Endothelial cell (in vitro differentiated cells): ENCODE measurements around the gene PCGF6. TPM values are rescaled to one million over a fixed set of nuclear protein-coding genes. Genes with fewer than 3 reads are reported as not detected.

ENCODE experiments used
- DNase-seq: peaks from one replicate; pipeline ENCODE4 v3.0.0; 2021; ENCODE audit warnings: low spot score
- H3K27ac Mint-ChIP-seq: one replicate; pipeline ENCODE4 v1.8.0; 2021; ENCODE audit warnings: mixed read lengths, inconsistent platforms; ENCODE audit not compliant: unreplicated experiment
- H3K27me3 Mint-ChIP-seq: one replicate; pipeline ENCODE4 v1.8.0; 2021; ENCODE audit warnings: mild to moderate bottlenecking, moderate library complexity, mixed read lengths, inconsistent platforms; ENCODE audit not compliant: unreplicated experiment
- H3K36me3 Mint-ChIP-seq: one replicate; pipeline ENCODE4 v1.8.0; 2021; ENCODE audit warnings: mild to moderate bottlenecking, low read depth, mixed read lengths, inconsistent platforms; ENCODE audit not compliant: unreplicated experiment
- H3K4me1 Mint-ChIP-seq: one replicate; pipeline ENCODE4 v1.8.0; 2021; ENCODE audit warnings: mild to moderate bottlenecking, mixed read lengths, inconsistent platforms; ENCODE audit not compliant: unreplicated experiment
- H3K4me3 Mint-ChIP-seq: one replicate; pipeline ENCODE4 v1.8.0; 2021; ENCODE audit warnings: mild to moderate bottlenecking, mixed read lengths, inconsistent platforms; ENCODE audit not compliant: unreplicated experiment
- H3K9me3 Mint-ChIP-seq: one replicate; pipeline ENCODE4 v1.8.0; 2021; ENCODE audit warnings: mixed read lengths, inconsistent platforms; ENCODE audit not compliant: unreplicated experiment
- total RNA-seq: library from RNA; stranded (reverse); fragmentation: NEBNext Ultra II Directional; extraction: Animal tissue kit (Norgen Biotek cat#: 25700); gene quantifications from one replicate; pipeline ENCODE4 v1.2.1, GENCODE V29; 2021; ENCODE audit not compliant: unreplicated experiment
- TF ChIP-seq, protein P1 (sequence below): fragments of 200-600 bp; sonication (generic); IDR thresholded peaks from one replicate; pipeline ENCODE4 v1.5.0; 2021; ENCODE audit warnings: antibody characterized with exemption; ENCODE audit not compliant: unreplicated experiment

PCGF6 gene
- total RNA-seq, 1 donor from 2014 or later = 9.4 TPM

DNA sequence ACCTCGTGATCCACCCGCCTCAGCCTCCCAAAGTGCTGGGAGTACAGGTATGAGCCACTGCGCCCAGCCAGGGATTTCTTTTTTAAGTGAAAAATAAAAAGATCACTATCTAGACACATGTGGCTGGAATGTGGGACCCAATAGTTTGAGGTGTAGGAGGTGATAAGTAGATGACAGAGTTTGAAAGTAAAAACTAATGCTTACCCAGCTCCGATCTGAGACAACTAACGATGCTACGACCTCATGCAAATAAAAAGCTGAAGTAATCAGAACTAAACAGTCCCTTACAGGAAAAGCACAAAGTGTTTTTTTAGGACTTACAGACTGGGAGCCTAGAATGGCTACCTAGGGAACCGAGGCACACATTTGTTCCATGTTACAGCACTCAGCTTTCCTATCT is 23.0 kb downstream of the PCGF6 start:
- no peak for DNase-seq
- Mint-ChIP-seq H3K36me3 (peaks cover under 1% of the 10 kb centered on the region), H3K27ac (no peak overlapping the region), H3K4me1 (no peaks in the 10 kb centered on the region), H3K9me3 (no peaks in the 10 kb centered on the region), H3K27me3 (no peaks in the 10 kb centered on the region), H3K4me3 (no peak overlapping the region)
- TF ChIP-seq, protein P1, sequence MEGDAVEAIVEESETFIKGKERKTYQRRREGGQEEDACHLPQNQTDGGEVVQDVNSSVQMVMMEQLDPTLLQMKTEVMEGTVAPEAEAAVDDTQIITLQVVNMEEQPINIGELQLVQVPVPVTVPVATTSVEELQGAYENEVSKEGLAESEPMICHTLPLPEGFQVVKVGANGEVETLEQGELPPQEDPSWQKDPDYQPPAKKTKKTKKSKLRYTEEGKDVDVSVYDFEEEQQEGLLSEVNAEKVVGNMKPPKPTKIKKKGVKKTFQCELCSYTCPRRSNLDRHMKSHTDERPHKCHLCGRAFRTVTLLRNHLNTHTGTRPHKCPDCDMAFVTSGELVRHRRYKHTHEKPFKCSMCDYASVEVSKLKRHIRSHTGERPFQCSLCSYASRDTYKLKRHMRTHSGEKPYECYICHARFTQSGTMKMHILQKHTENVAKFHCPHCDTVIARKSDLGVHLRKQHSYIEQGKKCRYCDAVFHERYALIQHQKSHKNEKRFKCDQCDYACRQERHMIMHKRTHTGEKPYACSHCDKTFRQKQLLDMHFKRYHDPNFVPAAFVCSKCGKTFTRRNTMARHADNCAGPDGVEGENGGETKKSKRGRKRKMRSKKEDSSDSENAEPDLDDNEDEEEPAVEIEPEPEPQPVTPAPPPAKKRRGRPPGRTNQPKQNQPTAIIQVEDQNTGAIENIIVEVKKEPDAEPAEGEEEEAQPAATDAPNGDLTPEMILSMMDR = no peak

DNA sequence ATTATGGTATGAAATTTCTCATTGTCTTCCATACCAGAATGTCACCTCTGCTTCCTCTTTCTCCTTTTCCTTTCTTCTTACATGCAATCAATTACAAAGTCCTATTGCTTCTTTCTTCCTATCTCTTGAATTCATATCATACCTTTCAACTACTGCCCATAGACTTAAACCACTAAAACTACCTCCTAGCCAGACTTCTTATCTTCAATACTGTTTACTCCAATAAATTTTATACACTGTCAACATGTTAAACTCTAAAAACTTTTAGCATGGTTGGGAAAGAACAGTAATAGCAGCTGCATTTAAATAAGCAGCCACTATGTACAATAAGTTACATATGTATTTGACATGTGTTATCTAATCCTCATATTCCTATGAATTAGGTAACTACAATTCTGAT is 34.9 kb downstream of the PCGF6 start:
- TF ChIP-seq, protein P1 = no peak
- Mint-ChIP-seq H3K9me3 (no peaks in the 10 kb centered on the region), H3K27ac (no peak overlapping the region), H3K36me3 (peaks cover 7% of the 10 kb centered on the region), H3K4me1 (no peaks in the 10 kb centered on the region), H3K27me3 (no peaks in the 10 kb centered on the region), H3K4me3 (no peak overlapping the region)
- no peak for DNase-seq

DNA sequence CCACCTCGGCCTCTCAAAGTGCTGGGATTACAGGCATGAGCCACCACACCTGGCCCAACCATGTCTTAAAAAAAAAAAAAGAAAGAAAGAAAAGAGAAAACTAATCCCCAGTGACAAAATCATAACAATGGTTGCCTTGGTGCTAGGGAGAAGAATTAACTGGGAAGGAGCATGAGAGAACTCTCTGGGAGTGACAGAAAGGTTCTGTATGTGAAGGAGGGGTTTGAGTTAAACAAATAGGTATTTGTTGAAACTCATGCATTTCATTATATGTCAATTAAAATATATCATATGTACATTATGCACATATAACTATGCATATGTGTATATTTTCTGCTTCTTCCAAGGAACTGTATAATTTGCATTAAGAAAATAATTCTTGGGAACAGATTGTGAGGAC is 40.7 kb downstream of the PCGF6 start:
- no peak overlapping the region for H3K4me3 Mint-ChIP-seq
- no peaks in the 10 kb centered on the region for H3K9me3 Mint-ChIP-seq
- H3K27me3 Mint-ChIP-seq = no peaks in the 10 kb centered on the region
- TF ChIP-seq, protein P1 = no peak
- no peak for DNase-seq
- no peaks in the 10 kb centered on the region for H3K4me1 Mint-ChIP-seq
- H3K27ac Mint-ChIP-seq = no peak overlapping the region
- H3K36me3 Mint-ChIP-seq = peaks cover 8% of the 10 kb centered on the region

DNA sequence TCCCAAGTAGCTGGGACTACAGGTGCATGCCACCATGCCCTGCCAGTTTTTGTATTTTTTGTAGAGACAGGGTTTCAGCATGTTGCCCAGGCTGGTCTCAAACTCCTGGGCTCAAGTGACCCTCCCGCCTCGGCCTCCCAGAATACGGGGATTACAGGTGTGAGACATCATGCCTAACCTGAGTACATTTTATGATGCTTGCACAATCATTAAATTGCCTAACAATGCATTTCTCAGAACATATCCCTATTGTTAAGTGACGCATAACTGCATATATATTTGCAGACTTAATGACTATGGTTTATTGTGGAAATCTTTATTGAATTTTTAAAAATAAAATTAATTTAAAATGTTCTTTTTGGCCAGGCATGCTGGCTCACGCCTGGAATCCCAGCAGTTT is 43.3 kb downstream of the PCGF6 start:
- no peak for DNase-seq
- TF ChIP-seq, protein P1 = no peak
- no peaks in the 10 kb centered on the region for H3K27me3 Mint-ChIP-seq
- no peak overlapping the region for H3K4me3 Mint-ChIP-seq
- H3K27ac Mint-ChIP-seq = no peak overlapping the region
- no peaks in the 10 kb centered on the region for H3K9me3 Mint-ChIP-seq
- no peaks in the 10 kb centered on the region for H3K4me1 Mint-ChIP-seq
- H3K36me3 Mint-ChIP-seq = peaks cover 8% of the 10 kb centered on the region

DNA sequence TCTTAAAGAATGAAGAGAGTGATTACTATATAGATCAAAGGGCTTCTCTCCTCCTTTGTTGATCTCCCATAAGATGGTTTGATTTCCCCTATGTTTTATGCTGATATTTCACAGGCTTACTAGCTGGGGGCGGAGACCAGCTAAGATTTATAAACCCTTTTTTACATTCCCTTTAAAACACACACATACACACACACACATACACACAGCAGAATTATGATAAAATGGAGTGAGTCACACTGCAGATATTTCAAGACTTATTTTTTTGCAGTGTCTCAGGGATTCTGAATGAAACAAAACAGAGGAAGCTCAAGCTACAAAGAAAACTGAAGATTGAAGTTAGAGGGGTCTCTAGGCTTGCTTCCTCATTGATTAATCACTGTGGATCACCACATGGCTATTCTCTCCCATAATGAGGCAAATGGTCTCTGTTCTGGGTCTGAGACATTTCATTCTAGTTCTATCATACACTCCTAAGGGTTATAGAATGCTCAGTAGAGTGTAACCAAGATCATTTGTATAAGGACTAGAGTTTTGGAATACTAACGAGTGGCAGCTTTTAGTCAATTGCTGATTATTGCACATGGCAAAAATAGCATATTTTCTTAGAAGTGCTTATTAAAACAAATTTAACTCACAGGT is 55.4 kb downstream of the PCGF6 start:
- Mint-ChIP-seq H3K27me3 (no peaks in the 10 kb centered on the region), H3K9me3 (no peaks in the 10 kb centered on the region), H3K4me3 (no peak overlapping the region), H3K36me3 (no peaks in the 10 kb centered on the region), H3K4me1 (no peaks in the 10 kb centered on the region), H3K27ac (no peak overlapping the region)
- TF ChIP-seq, protein P1 = no peak
- DNase-seq = no peak
